ENCODE data around the gene MAML2.

DNA sequence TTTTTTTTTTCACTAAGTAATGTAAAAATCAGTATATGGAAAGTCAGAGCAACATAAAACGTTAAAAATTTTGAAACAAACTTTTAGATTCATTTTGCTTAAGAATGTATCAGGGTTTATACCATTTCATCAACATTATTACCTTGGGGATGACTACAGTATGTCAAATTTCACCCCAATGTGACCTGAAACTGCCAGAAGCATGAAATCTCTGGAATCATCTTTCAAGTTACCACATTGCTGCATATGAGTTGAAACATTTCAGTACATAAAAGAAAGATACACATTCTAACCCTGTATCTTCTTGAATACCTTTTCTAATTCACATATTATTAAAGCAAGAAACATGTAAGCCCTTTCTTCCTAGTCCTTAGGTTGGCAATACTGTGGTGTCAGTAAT lies 32.8 kb downstream of the MAML2 start:
- TF ChIP-seq, protein P1, sequence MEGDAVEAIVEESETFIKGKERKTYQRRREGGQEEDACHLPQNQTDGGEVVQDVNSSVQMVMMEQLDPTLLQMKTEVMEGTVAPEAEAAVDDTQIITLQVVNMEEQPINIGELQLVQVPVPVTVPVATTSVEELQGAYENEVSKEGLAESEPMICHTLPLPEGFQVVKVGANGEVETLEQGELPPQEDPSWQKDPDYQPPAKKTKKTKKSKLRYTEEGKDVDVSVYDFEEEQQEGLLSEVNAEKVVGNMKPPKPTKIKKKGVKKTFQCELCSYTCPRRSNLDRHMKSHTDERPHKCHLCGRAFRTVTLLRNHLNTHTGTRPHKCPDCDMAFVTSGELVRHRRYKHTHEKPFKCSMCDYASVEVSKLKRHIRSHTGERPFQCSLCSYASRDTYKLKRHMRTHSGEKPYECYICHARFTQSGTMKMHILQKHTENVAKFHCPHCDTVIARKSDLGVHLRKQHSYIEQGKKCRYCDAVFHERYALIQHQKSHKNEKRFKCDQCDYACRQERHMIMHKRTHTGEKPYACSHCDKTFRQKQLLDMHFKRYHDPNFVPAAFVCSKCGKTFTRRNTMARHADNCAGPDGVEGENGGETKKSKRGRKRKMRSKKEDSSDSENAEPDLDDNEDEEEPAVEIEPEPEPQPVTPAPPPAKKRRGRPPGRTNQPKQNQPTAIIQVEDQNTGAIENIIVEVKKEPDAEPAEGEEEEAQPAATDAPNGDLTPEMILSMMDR (IDR thresholded peaks at IDR 0.05): no peak
- TF ChIP-seq POLR2A (IDR thresholded peaks at IDR 0.05): no peak
